ENCODE measurements around the gene HLX. TPM values are rescaled to one million over a fixed set of nuclear protein-coding genes. Genes with fewer than 3 reads are reported as not detected.

The HLX gene
- total and polyA plus RNA-seq, 7 donors = 0.92 to 53.5 (median 28.2) TPM

DNA sequence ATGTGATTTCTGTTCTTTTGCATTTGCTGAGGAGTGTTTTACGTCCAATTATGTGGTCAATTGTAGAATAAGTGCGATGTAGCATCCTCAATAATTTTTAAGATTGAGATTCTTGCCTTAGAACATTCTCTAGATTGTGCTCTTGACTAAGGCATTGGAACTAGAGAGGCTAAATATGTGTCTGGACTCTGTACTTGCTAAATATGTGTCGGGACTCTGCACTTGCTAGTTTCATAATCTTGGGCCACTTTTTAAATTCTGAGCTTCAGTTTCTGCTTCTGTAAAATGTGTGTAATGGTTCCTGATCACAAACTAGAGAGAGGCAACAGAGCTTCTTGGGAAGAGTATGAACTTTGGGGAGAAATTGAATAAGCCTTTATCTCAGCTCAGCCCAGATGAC is 21.6 kb downstream of the HLX start:
- no peak overlapping the region for H3K4me3 ChIP-seq
- WGBS, 2 donors = 82 to 85% methylated on average over 3 of the region's 3 CpGs
- H3K9me3 ChIP-seq = no peaks in the 10 kb centered on the region
- no peaks in the 10 kb centered on the region for H3K27me3 ChIP-seq
- no peak for DNase-seq
- no peaks in the 10 kb centered on the region for H3K36me3 ChIP-seq
- intact Hi-C loops (cut with DNase I) = no loop called here
- H3K4me1 ChIP-seq = peaks cover 0 to 18% (median 9%) of the 10 kb centered on the region in 4 donors
- TF ChIP-seq POLR2A (IDR thresholded peaks at IDR 0.05) = no peak
- no peak for TF ChIP-seq EP300 (IDR thresholded peaks at IDR 0.05)
- no peak for TF ChIP-seq POLR2AphosphoS5 (IDR thresholded peaks at IDR 0.05)
- TF ChIP-seq, protein P1, sequence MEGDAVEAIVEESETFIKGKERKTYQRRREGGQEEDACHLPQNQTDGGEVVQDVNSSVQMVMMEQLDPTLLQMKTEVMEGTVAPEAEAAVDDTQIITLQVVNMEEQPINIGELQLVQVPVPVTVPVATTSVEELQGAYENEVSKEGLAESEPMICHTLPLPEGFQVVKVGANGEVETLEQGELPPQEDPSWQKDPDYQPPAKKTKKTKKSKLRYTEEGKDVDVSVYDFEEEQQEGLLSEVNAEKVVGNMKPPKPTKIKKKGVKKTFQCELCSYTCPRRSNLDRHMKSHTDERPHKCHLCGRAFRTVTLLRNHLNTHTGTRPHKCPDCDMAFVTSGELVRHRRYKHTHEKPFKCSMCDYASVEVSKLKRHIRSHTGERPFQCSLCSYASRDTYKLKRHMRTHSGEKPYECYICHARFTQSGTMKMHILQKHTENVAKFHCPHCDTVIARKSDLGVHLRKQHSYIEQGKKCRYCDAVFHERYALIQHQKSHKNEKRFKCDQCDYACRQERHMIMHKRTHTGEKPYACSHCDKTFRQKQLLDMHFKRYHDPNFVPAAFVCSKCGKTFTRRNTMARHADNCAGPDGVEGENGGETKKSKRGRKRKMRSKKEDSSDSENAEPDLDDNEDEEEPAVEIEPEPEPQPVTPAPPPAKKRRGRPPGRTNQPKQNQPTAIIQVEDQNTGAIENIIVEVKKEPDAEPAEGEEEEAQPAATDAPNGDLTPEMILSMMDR (IDR thresholded peaks at IDR 0.05) = no peak
- no peak overlapping the region for H3K27ac ChIP-seq

DNA sequence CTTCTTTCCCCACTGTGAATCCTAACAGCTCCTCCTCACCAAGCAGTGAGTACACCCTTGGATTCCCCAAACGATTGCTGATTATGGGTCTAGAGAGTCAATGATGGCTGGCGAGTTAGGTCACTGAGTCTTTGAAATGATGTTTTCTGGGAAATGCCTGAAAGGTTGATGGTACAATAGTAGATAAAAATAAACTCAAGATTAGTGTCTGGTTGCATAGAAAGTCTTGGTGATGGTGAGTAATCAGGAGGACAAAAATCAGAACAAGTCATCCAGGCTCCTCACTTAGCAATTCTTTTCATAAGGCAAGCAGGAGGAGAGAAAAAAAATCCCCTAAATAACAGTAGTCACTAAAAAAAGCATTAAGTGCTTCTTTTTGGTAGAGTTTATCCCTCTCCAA is 22.6 kb downstream of the HLX start:
- Histone ChIP-seq H3K4me1 (peaks cover 0 to 10% (median 6%) of the 10 kb centered on the region in 4 donors), H3K27ac (no peak overlapping the region), H3K27me3 (no peaks in the 10 kb centered on the region), H3K36me3 (no peaks in the 10 kb centered on the region), H3K9me3 (no peaks in the 10 kb centered on the region), H3K4me3 (no peak overlapping the region)
- intact Hi-C loops (cut with DNase I) = no loop called here
- WGBS, 2 donors = 68 to 79% methylated on average over 2 of the region's 2 CpGs
- no peak for DNase-seq
- TF ChIP-seq POLR2AphosphoS5 (IDR thresholded peaks at IDR 0.05) = no peak
- TF ChIP-seq POLR2A (IDR thresholded peaks at IDR 0.05) = no peak
- no peak for TF ChIP-seq EP300 (IDR thresholded peaks at IDR 0.05)
- TF ChIP-seq, protein P1 (IDR thresholded peaks at IDR 0.05) = no peak

DNA sequence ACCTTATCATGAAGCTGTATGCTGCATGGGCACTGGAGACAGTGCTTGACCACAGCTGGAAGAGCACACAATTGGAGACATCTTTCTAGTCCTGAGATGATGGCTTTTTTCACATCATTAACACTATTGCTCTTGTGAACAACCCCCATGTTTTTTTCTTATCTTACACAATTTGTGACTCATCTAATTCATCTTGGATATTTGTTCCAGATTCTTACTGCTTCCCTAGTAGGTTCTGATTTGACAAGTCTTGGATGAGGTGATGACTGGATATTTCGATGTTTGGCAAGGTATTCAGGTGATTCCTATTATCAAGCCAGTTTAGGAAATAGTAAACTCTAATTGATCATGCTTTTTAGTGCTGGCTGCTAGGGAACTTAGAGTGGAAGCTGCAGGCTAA is 23.7 kb downstream of the HLX start:
- Histone ChIP-seq H3K27ac (no peak overlapping the region), H3K4me3 (no peak overlapping the region), H3K4me1 (peaks cover 0 to 10% (median 6%) of the 10 kb centered on the region in 4 donors), H3K27me3 (no peaks in the 10 kb centered on the region), H3K36me3 (no peaks in the 10 kb centered on the region), H3K9me3 (no peaks in the 10 kb centered on the region)
- intact Hi-C loops (cut with DNase I) = no loop called here
- no peak for DNase-seq
- TF ChIP-seq POLR2AphosphoS5 (IDR thresholded peaks at IDR 0.05) (no peak), EP300 (IDR thresholded peaks at IDR 0.05) (no peak), POLR2A (IDR thresholded peaks at IDR 0.05) (no peak)
- TF ChIP-seq, protein P1 (IDR thresholded peaks at IDR 0.05) = no peak
- 77 to 84% methylated on average over 1 of the region's 1 CpG for WGBS, 2 donors

DNA sequence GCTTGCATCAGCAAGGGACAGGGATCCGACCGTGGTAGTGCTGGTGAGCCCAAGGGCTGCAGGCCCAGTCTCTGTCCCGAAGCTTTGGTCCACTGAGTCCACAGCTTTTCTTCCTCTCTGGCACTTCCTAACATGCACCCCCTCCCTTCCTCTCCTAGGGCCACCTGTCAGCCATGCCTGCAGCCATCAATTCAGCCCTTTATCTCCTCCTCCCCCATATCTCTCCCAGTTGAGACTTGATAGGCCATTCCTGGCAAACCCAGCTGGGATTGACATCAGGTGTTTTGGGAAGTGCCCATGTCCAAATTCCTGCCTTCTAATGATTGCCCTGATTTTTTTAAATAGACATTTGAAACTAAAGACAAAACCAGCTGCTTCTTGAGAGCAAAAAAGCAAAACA is 25.6 kb downstream of the HLX start:
- no peak for DNase-seq
- TF ChIP-seq POLR2A (IDR thresholded peaks at IDR 0.05) (no peak), POLR2AphosphoS5 (IDR thresholded peaks at IDR 0.05) (no peak), EP300 (IDR thresholded peaks at IDR 0.05) (no peak)
- TF ChIP-seq, protein P1 (IDR thresholded peaks at IDR 0.05) = no peak
- 87 to 93% methylated on average over 3 of the region's 3 CpGs for WGBS, 2 donors
- Histone ChIP-seq H3K9me3 (no peaks in the 10 kb centered on the region), H3K4me1 (peaks cover 0 to 16% (median 6%) of the 10 kb centered on the region in 4 donors), H3K36me3 (no peaks in the 10 kb centered on the region), H3K27me3 (no peaks in the 10 kb centered on the region), H3K4me3 (no peak overlapping the region), H3K27ac (no peak overlapping the region)
- intact Hi-C loops (cut with DNase I) = no loop called here

Data from sigmoid colon (tissue), 7 donors.